NCI-H82 treated with DMSO at 0.1 percent for 48 hours (cell line): Measurements from ENCODE around the gene CCND2.
A peak's percentile ranks its signal among the peaks of the same experiment; 100 is the strongest.
"Not testable (repeated sequence)": the region's sequence is repeated elsewhere in the genome, so short reads cannot be mapped to it uniquely, and the experiment has no call there.

Experiments used
- DNase-seq: peaks from one replicate; lab custom pipeline; 2025; ENCODE audit not compliant: unreplicated experiment; lab: John Stamatoyannopoulos, UW

Gene CCND2

DNA sequence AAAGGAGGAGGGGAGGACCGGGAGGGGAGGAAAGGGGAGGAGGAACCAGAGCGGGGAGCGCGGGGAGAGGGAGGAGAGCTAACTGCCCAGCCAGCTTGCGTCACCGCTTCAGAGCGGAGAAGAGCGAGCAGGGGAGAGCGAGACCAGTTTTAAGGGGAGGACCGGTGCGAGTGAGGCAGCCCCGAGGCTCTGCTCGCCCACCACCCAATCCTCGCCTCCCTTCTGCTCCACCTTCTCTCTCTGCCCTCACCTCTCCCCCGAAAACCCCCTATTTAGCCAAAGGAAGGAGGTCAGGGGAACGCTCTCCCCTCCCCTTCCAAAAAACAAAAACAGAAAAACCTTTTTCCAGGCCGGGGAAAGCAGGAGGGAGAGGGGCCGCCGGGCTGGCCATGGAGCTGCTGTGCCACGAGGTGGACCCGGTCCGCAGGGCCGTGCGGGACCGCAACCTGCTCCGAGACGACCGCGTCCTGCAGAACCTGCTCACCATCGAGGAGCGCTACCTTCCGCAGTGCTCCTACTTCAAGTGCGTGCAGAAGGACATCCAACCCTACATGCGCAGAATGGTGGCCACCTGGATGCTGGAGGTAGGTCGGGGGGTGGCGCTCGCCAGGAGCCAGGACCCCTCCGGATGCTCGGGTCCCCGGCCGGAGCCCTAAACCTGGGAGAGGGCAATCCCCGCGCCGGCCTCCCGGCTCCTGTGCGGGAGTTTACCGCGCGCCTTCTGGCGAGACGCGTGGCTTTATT, at the start of gene CCND2:
CCND2 (plus strand) TSS at position 111 of the 744 bp plus-strand sequence; CDS start at position 390, 279 bp downstream.
- peak; percentile 93 for DNase-seq

DNA sequence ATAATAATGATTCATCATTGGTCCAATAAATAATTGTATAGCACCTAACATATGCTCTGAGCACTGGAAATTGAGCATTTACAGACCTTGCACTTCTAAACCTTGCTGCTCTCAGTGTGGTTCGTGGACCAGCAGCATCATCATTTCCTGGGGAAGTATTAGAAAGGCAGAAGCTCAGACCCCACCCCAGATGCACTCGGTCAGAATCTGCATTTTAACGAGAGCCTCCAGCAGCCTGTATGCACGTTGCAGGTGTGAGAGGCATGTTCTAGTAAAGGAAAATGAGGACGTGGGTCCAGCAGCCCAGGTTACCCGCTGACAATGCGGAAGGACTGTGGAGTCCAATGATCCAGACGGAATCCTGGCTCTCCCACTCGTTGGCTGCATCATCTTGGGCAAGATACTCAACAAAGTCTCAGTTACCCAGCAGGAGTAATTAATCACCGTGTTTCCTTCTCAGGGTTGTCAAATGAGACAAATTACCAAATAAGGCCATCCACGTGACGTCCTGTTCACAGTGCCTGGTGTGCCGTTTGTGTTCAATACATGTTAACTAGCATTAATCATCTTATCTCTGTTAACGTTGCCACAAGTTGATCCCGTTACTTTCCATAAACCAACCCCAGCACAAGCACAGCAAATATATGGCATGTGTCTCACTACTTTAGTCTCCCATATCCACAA, 49.2 kb upstream of the CCND2 start:
- peak; percentile 11 for DNase-seq

DNA sequence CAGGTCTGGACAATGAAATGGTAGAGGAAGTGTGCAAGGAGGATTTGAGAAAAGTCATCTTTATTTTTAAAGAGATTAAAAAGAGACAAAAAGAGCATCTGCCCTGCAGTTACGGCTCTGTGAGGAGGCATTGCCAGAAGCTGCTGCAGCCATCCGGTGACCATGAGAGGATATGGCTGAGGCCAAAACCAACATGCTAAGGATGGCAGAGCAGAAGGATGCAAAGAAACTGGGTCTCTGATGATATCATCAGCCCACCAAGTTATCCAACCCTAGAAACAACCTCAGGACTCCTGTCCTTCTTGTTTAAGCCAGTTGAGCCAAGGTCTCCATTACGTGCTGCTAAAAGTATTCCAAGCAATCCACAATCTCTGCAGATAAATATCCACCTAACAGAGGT, 48.0 kb upstream of the CCND2 start:
- no peak for DNase-seq

DNA sequence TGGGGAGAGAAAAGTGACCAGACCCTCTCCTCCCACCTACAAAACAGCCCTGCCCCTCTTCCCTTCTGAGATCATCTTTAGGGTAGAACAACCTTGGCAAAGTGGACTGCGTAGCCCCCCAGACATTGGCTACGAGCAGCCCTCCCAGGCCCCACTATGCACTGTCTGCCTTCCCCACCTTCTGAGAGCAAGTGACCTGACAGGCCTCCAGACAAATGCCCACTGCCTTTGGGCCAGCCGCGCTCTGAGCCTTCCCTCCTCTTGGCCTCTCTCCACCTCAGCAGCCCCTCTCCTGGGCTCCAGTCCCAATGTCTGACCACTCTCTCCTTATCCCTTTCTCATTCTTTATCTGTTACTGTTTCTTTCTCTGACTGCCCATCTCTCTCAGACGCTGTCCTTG, 46.5 kb upstream of the CCND2 start:
- DNase-seq: no peak

DNA sequence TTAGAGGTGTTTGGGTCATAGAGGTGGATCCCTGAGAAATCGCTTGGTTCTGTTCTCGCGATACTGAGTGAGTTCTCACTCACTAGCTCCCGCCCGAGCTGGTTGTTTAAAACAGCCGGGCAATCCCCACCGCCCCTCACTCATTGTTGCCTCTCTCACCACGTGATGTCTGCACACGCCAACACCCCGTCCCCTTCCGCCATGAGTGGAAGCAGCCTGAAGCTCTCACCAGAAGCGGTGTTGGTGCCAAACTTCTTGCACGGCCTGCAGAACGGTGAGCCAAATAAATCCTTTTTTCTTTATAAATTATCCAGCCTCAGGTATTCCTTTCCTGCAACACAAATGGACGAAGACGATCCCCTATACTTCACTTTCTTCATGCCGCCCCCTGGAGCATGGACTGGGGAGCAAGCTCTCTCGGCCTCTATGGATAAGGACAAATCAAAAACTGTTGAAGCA, 45.4 kb upstream of the CCND2 start:
- no peak for DNase-seq

DNA sequence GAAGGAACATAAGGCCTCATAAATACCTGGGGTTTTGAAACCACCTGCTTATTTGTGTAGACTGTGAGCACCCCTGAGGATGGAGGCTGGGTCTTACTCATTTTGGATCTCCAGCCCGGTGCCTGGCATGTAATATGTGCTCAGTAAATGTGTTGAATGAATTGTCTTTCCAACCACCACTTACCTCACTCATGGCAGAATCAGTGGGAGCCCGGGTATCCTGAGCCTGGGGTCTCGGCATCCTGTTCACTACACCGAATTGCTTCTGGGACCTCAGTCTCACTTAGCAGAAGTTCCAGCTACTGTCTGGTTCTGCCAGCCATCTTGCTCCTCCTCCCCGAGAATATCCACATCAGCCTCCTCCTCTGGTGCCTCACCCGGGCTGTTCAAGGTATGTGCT, 43.0 kb upstream of the CCND2 start:
- DNase-seq: no peak

DNA sequence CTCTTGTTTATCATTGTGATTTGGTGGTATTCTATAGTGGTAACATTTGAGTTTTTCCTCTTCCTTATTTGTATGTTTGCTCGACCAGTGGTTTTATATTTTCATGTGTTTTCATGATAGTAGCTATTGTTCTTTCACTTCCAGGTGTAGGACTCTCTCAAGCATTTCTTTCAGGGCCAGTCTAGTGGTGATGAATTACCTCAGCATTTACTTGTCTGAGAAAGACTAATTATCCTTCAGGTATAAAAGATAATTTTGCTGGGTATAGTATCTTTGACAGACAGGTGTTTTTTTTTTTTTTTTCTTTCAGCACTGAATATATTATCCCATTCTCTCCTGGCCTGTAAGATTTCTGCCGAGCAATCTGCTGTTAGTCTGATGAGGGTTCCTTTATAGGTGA, 35.0 kb upstream of the CCND2 start:
- no peak for DNase-seq

DNA sequence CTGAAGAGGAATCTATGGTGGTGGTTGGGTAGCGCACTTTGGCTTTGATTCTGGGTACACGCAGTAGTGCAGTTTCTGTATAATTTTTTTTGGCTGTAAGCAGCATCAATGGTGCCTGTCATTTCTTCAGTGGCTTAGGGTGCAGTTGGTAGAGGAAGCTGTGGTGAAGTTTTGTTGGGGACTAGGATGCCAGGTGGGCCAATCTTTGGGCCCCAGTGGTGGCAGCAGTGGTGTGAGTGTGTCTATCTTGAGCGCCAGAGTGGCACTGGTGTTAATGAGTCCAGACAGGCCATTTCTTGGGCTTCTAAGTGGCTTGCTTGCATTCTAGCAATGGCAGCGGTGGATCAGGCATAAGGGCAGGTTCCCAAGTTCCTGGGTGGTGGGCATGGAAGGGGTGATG, 33.8 kb upstream of the CCND2 start:
- DNase-seq: no peak

DNA sequence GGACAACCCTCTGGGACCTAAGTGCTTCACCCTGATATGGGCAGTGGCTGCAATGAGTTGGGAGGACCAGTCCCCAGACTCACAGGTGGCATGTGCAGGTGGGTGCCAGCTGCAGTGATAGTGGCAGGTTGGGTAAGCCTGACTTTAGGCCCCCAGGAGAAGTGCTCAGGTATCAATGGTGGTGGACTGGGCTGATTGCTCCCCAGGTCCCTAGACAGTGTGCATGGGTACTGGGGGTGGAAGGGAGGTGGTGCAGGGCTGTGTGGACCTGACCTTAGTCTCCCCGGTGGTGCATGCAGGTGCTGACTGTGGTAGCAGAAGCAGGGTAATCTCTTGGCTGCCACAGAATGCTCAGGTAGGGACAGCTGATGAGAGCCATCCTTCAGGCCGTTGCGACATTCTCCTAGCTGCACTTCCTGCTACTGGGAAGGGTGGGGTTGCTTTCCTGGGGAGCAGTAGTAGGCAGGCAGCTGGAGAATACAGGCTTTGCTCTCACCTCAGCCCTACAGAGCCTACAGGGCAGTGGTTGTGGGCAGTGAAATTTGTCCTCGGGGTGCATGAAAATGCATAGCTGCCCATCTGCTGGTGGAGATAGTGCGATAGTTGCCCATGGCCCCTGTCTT, 33.3 kb upstream of the CCND2 start:
- DNase-seq: no peak

DNA sequence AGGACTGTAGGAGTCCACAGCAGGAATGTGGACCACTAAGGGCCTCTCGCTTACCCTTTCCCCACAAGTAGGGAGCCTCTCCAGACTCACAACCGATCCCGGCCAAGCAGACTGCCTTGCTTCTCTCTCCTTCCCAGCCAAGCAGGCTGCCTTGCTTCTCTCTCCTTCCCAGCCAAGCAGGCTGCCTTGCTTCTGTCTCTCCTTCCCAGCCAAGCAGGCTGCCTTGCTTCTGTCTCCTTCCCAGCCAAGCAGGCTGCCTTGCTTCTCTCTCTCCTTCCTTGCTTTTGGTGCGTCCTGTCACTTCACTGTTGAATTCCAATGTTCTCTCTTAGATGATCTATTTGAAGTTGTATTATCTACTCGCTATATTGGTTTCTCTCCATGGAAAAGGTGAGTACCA, 32.6 kb upstream of the CCND2 start:
- DNase-seq: no peak

DNA sequence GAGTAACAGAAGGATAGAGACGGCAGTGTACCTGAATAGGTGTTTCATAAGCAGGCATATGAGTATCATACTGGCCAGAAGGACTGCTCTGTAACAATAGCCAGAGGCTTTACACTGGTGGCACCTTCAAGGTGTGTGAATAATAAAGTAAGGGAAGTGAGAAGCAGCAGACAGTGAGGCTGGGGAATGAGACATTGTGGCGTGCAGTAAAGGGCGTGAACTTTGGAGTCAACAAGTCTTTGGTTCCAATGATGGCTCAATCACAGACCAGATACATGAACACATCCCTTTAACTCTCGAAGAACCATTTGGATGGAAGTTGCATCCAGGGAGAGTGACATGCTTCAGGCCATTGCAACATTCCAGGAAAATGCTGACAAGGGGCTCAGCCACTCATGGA, 32.0 kb upstream of the CCND2 start:
- no peak for DNase-seq

DNA sequence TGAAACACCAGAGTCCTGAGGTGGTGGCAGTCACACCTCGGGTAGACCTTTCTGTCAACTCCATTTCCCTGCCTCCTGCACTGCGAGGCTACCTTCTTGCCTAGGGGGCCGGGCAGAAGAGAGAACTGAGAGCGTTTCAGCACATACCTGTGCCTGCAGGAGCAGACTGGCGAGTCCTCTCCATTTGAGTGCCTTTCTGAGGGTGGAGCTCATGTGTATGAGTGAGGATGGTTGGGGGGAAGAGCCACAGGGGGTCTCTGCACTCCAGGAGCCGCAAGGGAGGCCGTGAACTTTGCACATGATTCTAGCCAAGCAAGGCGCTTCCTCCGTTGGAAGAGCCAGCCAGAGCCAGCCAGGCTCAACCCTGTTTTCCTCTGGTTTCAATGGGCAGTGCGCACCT, 31.0 kb upstream of the CCND2 start:
- DNase-seq: no peak

DNA sequence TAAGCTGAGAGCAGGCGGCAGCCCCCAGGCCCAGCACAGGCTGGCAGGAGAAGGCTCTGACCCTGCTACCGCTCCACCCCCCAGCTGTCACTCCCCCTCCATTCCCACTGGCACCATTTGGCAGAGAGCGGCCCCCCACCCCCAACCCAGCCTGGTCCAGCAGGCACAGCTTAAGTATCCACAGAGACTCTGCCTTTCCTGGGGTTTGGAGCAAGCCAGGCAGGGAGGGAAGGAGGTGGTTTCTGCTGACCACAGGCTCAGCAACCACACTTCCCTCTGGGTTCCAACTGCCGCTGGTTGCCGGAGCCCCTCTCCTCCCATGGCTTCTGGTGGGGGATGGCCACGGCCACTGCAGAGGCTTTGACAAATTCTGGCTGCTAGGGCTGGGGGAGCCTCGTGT, 30.5 kb upstream of the CCND2 start:
- no peak for DNase-seq

DNA sequence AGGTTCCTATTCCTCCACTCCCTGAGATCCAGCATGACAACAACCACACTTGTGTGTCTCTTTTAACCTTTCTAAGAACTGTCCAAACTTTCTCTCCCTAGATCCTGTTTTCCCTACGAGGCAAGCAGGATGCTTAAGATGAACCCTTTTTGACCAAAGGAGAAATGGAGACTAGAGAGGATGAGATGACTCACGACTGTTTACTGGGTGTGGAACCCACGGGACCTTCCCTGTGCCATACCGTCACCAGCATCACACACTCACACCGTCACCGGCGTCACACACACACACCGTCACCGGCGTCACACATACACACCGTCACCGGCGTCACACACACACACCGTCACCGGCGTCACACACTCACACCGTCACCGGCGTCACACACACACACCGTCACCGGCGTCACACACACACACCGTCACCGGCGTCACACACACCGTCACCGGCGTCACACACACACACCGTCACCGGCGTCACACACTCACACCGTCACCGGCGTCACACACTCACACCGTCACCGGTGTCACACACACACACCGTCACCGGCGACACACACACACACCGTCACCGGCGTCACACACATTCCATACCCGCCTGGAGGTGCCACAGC, 30.0 kb upstream of the CCND2 start:
- DNase-seq: not testable (repeated sequence)

DNA sequence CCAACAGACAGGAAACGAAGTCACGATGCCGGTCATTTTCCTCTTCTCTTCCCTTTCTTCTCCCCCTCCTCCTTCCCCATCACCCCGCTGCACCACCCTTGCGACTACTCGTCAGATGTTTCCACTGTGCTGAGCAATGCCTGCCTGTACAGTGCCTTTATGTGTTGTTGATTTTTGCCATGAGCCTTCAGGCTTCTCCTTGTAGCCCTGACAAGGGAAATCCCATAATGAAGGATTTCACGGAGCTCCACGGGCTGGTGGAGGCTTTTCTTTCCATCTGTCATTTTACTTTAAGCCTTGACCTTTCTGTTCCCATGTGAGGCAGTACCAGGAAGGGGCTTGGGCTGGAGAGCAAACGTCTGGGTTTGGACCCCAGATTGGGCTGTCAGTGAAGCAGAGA, 28.7 kb upstream of the CCND2 start:
- DNase-seq: peak; percentile 84

DNA sequence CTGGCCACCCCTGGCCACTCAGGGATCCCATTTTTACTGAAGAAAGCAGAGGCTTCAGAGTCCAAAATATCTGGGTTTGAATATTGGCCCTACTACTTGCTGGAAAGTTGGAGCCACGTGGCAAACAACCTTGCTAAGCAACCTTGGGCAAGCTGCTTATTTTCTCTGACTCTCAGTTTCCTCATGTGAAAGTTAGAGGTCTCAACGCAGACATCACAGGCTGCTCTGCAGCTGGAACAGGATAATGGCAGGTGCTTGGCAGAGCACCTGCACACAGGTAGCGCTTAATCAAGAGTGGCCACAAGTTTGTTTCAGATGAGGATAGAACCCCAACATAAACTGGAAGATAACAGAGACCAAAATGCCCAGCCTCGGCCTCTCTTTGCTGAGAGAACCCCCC, 28.1 kb upstream of the CCND2 start:
- no peak for DNase-seq

DNA sequence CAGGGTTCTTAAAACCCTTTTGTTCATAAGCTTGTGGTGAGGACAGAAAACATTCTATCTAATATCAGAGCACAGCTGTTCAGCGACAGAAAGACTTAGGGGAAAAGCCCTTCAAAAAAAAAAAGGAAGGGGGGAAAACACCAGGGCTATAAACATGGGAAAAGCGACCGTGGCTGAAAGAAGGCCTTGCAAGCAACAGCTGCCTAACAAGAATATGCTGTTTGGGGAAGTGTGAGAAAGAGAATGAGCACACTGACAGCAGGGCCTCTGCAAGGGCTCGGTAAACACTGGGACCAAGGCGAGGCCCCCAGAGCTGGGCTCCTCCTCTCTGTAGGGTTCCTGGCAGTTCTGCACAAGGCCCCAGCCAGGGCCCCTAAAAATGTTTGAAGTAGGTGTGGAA, 27.4 kb upstream of the CCND2 start:
- peak; percentile 23 for DNase-seq

DNA sequence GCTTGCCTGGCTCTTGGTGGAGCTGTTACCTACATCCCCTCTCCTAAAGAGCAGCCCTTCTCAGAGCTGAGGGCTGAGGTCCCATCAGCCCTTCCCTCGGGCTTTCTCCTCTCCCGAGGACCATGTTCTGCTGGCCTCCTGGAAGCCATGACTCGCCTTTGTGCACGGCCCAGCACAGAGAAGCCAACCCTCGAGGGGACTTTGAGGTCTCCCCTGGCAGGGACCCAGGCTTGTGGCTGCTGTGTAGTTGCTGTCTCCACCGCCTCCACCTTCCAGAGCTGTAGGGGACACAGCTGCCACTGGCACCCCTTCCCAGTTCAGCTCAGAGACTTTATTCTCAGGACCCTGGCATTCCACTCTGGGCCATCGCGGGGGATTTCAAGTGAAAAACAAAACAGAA, 22.9 kb upstream of the CCND2 start:
- DNase-seq: no peak

DNA sequence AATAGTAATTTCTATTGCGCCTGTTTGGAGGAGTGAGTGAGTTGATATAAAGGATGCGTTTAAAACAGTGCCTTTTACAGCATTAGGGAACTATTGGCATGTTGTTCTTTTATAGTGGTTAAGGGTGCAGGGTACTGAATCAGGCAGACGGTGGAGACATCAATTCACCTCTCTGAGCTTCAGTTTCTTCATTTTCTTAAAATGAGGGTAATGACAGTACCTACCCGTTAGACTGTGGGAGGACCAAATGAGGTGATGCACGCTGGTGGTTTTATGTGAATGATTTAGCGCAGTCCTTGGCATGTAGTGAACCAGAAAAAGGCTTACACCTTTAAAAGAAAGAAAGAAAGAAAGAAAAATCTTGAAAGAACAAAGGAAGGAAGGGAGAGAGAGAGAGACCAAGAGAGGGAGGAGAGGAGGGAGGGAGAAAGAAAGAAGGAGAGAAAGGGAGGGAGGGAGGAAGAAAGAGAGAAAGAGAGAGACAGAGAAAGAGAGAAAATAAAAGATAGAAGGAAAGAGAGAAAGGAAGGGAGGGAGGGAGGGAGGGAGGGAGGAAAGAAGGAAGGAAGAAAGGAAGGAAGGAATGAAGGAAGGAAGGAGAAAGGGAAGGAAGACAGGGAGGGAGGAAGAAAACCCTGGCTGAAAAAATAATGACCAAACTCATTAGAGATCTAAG, 22.2 kb upstream of the CCND2 start:
- DNase-seq: no peak

DNA sequence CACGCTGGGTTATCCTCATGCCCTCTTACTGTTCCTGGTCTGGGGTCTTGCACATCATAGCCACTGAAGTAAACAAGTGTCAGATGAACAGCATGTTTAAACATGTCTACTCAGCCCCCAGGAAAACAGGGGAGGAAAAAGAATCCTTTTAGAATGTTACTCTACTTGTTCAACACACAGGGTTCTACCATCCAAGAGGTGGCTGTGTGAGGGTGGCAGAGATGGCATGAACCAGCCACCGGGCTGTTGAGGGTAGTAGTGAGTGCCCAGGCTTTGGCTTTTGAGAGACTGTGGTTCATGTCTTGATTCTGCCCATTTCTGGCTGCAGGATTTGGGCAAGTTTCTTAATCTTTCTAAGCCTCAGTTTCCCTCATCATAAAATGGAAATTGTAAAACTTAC, 21.6 kb upstream of the CCND2 start:
- no peak for DNase-seq

DNA sequence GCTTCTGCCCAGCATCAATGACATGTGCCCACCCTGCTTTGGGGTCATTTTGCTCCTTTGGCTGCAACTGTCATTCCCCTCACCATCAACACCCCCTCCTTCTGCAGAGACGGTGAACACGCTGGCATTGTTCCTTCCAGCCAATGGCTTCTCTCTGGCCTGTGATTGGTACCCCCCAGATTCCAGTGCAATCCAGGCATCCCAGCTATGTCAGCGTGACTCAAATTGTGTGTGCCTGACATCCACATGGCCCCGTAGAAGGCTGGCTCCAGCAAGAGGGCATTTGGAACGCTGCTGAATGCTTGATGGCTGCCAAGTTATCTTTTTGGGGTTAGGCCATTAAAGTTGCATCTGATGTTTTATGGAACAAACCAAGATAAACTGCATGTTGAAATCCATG, 21.0 kb upstream of the CCND2 start:
- no peak for DNase-seq
